GM18870 (cell line): Measurements from ENCODE around the gene CEPT1.
A peak's percentile ranks its signal among the peaks of the same experiment; 100 is the strongest.
"Not testable (repeated sequence)": the region's sequence is repeated elsewhere in the genome, so short reads cannot be mapped to it uniquely, and the experiment has no call there.

ENCODE experiments used
- ATAC-seq: cut with Tn5 transposase; IDR thresholded peaks from one replicate; pipeline ENCODE4 v1.9.1; 2021; ENCODE audit warnings: moderate library complexity; ENCODE audit not compliant: unreplicated experiment

Gene CEPT1

GRCh38 chr1:111139956-111140679 is at the start of gene CEPT1, which contains the start of gene DRAM2:
TSS of gene CEPT1 (plus strand) at chr1:111140223. CDS start at chr1:111147715, 7,492 bp downstream.
TSS of gene DRAM2 (minus strand) at chr1:111140093. CDS start at chr1:111131554, 8,539 bp downstream.
- peak; percentile 60 for ATAC-seq

GRCh38 chr1:111095421-111095820 is 44.6 kb upstream of the CEPT1 start:
- ATAC-seq: not testable (repeated sequence)

- no peak for ATAC-seq
Measured at GRCh38 chr1:111097356-111098099, 42.5 kb upstream of the CEPT1 start.

- no peak for ATAC-seq
Measured at GRCh38 chr1:111099289-111099688, 40.7 kb upstream of the CEPT1 start.

GRCh38 chr1:111101854-111102642 is 38.0 kb upstream of the CEPT1 start:
- no peak for ATAC-seq

GRCh38 chr1:111104981-111105380 is 35.0 kb upstream of the CEPT1 start:
- ATAC-seq: no peak

- ATAC-seq: no peak
Measured at GRCh38 chr1:111110197-111110899, 29.7 kb upstream of the CEPT1 start.

- ATAC-seq: no peak
Measured at GRCh38 chr1:111116496-111116895, 23.5 kb upstream of the CEPT1 start.

- ATAC-seq: no peak
Measured at GRCh38 chr1:111126354-111126753, 13.7 kb upstream of the CEPT1 start.

GRCh38 chr1:111127923-111128643 is 11.9 kb upstream of the CEPT1 start:
- peak; percentile 77 for ATAC-seq

GRCh38 chr1:111129376-111129775 is 10.6 kb upstream of the CEPT1 start:
- ATAC-seq: no peak

GRCh38 chr1:111131693-111132092 is 8.3 kb upstream of the CEPT1 start:
- no peak for ATAC-seq

GRCh38 chr1:111133866-111134265 is 6.2 kb upstream of the CEPT1 start:
- no peak for ATAC-seq

GRCh38 chr1:111139324-111139955 is 583 bp upstream of the CEPT1 start:
- peak; percentile 15 for ATAC-seq

- no peak for ATAC-seq
Measured at GRCh38 chr1:111140680-111140967, 601 bp downstream of the CEPT1 start.

GRCh38 chr1:111141245-111142220 is 1.5 kb downstream of the CEPT1 start:
- no peak for ATAC-seq

- ATAC-seq: no peak
Measured at GRCh38 chr1:111142356-111142975, 2.4 kb downstream of the CEPT1 start.

- ATAC-seq: no peak
Measured at GRCh38 chr1:111145542-111145941, 5.5 kb downstream of the CEPT1 start.
